Esophagus squamous epithelium (tissue), 5 donors: ENCODE data around the gene BLTP2. TPM values are rescaled to one million over a fixed set of nuclear protein-coding genes. Genes with fewer than 3 reads are reported as not detected.
A peak's percentile ranks its signal among the peaks of the same experiment; 100 is the strongest.

Experiments
- DNase-seq: peaks from one replicate; lab custom pipeline; 2025; lab: John Stamatoyannopoulos, UW
- H3K27ac ChIP-seq, 4 donors: fragments of 200-600 bp; sonication (generic); one replicate each; pipeline ENCODE4 v1.5.1; 2016 to 2019; ENCODE audit warnings: mild to moderate bottlenecking in 1 of 4
- H3K27me3 ChIP-seq, 4 donors: fragments of 200-600 bp; sonication (generic); 1 replicate in 3 of 4; 2 replicates in 1 of 4; pipeline versions ENCODE4 v1.5.1 to v1.6.0; 2017 to 2021; ENCODE audit warnings: antibody characterized with exemption in 1 of 4
- H3K36me3 ChIP-seq, 3 donors: fragments of 200-600 bp; sonication (generic); one replicate each; pipeline ENCODE4 v1.5.1; 2016 to 2019
- H3K4me1 ChIP-seq, 3 donors: fragments of 200-600 bp; sonication (generic); one replicate each; pipeline ENCODE4 v1.5.1; 2017 to 2019
- H3K4me3 ChIP-seq, 4 donors: fragments of 200-600 bp; sonication (generic); 1 replicate in 3 of 4; 2 replicates in 1 of 4; pipeline ENCODE4 v1.5.1; 2016 to 2019; ENCODE audit warnings: mild to moderate bottlenecking in 2 of 4, moderate library complexity in 1 of 4
- H3K9me3 ChIP-seq, 3 donors: fragments of 200-600 bp; sonication (generic); one replicate each; pipeline ENCODE4 v1.5.1; 2016 to 2019
- POLR2A ChIP-seq, 4 donors: fragments of 450-650 bp; IDR thresholded peaks; one replicate each; pipeline ENCODE4 v1.6.1; 2017; ENCODE audit warnings: antibody characterized with exemption in 4 of 4, mild to moderate bottlenecking in 4 of 4, moderate library complexity in 3 of 4
- whole genome bisulfite sequencing, 2 donors: methylation state at CpG; one replicate each; pipeline ENCODE4 v1.1.5; 2018; 5-methylcytosine and 5-hydroxymethylcytosine counted together
- intact Hi-C: fragments of 100-400 bp; cut with DNase I; formaldehyde crosslinking; loops from one replicate; pipeline ENCODE4 v1.15.0; 2022
- total RNA-seq, 4 donors: library from RNA; depleted of rRNA; stranded (reverse); fragments of >200 nt; gene quantifications; one replicate each; pipeline ENCODE4 v1.1.0, GENCODE V29; 2016
- TF ChIP-seq, protein P1 (sequence below), 6 experiments: fragments of 450-650 bp in 4 of 6; fragments of 200-600 bp in 2 of 6; sonication (generic) in 2 of 6; IDR thresholded peaks; one replicate each; pipeline ENCODE4 v1.5.1; 2016 to 2019; ENCODE audit warnings: antibody characterized with exemption in 6 of 6, mild to moderate bottlenecking in 4 of 6, moderate library complexity in 4 of 6
- donor health status: DM: yes; HTN: yes; CAD: no.

BLTP2 gene
- total RNA-seq, 4 donors from 2014 or later, result 37.4 to 81.8 (median 75.5) TPM

DNA sequence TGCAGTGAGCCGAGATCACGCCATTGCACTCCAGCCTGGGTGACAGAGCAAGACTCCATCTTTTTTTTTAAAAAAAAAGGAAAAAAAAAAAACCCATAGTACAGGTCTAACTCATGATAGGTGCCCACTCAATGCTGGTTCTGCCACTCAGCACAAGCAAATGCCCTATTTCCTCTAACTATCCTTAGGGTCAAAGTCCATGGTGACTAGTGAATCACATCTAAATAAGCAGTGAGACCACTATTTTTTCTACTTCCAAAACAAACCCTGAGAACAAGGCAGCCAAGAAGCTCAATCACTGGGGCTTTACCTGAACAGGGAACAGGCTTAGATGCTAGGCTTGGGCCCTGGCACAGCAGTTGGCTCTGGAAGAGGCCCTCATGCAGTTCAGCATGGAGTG, 3.4 kb downstream of the BLTP2 start:
- no peaks in the 10 kb centered on the region for H3K9me3 ChIP-seq
- H3K27me3 ChIP-seq, result no peaks in the 10 kb centered on the region
- H3K36me3 ChIP-seq, result peaks cover 40 to 68% (median 56%) of the 10 kb centered on the region in 3 donors
- intact Hi-C loops, result no loop called here
- TF ChIP-seq POLR2A (IDR thresholded peaks at IDR 0.05), result no peak
- TF ChIP-seq, protein P1, sequence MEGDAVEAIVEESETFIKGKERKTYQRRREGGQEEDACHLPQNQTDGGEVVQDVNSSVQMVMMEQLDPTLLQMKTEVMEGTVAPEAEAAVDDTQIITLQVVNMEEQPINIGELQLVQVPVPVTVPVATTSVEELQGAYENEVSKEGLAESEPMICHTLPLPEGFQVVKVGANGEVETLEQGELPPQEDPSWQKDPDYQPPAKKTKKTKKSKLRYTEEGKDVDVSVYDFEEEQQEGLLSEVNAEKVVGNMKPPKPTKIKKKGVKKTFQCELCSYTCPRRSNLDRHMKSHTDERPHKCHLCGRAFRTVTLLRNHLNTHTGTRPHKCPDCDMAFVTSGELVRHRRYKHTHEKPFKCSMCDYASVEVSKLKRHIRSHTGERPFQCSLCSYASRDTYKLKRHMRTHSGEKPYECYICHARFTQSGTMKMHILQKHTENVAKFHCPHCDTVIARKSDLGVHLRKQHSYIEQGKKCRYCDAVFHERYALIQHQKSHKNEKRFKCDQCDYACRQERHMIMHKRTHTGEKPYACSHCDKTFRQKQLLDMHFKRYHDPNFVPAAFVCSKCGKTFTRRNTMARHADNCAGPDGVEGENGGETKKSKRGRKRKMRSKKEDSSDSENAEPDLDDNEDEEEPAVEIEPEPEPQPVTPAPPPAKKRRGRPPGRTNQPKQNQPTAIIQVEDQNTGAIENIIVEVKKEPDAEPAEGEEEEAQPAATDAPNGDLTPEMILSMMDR (IDR thresholded peaks at IDR 0.05), result no peak
- peaks cover 17 to 33% (median 26%) of the 10 kb centered on the region in 3 donors for H3K4me1 ChIP-seq
- 100% methylated on average over 2 of the region's 2 CpGs for WGBS, 2 donors
- H3K4me3 ChIP-seq, result no peak overlapping the region
- no peak for DNase-seq
- no peak overlapping the region for H3K27ac ChIP-seq

GRCh38 chr17:28635506-28635905, 9.5 kb downstream of the BLTP2 start:
- H3K36me3 ChIP-seq, result peaks cover 61 to 100% (median 87%) of the 10 kb centered on the region in 3 donors
- no peak overlapping the region for H3K4me3 ChIP-seq
- peaks cover 0 to 26% (median 6%) of the 10 kb centered on the region in 3 donors for H3K4me1 ChIP-seq
- TF ChIP-seq, protein P1 (IDR thresholded peaks at IDR 0.05), result no peak
- TF ChIP-seq POLR2A (IDR thresholded peaks at IDR 0.05), result no peak
- H3K9me3 ChIP-seq, result no peaks in the 10 kb centered on the region
- no peaks in the 10 kb centered on the region for H3K27me3 ChIP-seq
- intact Hi-C loops, result no loop called here
- WGBS, 2 donors, result 100% methylated on average over 1 of the region's 1 CpG; no CpG with 5 or more reads in 1 of the 2 donors
- no peak for DNase-seq
- H3K27ac ChIP-seq, result peak overlapping the region in 1 of 4 donors; percentile 29

DNA sequence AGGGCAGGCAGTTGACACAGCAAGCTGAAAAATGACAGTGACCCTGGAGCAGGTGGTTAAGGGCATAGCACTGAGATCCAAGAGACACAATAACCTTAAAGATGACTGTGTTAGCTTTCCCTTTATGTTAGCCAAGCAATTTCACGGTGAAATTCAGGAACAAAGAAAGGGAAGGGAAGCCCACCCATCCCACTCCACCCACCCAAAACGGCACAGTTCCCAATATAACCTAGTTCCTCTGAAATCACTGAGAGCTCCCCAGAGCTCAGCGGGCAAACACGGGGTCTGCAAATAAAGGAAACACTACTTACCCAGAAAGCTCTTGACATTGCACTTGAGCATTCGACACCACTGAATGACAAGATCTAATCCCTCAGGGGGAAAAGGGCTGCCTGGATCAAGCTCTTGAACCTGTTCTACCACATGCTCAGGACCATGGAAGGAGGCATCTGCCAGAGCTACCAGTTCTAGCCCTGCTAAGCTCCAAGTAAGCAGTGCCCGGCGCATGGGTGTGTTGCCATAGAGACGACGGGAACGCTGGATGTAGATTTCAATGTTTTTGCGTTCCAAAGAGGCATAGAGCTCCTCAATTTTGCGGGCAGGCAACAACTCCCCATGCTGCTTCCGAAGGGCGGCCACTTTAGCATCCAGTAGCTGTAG, 10.6 kb downstream of the BLTP2 start:
- peaks cover 0 to 26% (median 6%) of the 10 kb centered on the region in 3 donors for H3K4me1 ChIP-seq
- TF ChIP-seq, protein P1 (IDR thresholded peaks at IDR 0.05), result no peak
- TF ChIP-seq POLR2A (IDR thresholded peaks at IDR 0.05), result no peak
- no peak overlapping the region for H3K27ac ChIP-seq
- no peaks in the 10 kb centered on the region for H3K27me3 ChIP-seq
- intact Hi-C loops, result no loop called here
- WGBS, 2 donors, result 77 to 82% methylated on average over 12 of the region's 14 CpGs
- no peak overlapping the region for H3K4me3 ChIP-seq
- no peak for DNase-seq
- H3K9me3 ChIP-seq, result no peaks in the 10 kb centered on the region
- peaks cover 58 to 100% (median 85%) of the 10 kb centered on the region in 3 donors for H3K36me3 ChIP-seq

GRCh38 chr17:28626818-28627217, 18.1 kb downstream of the BLTP2 start:
- intact Hi-C loops, result no loop called here
- Histone ChIP-seq H3K4me3 (no peak overlapping the region), H3K4me1 (no peaks in the 10 kb centered on the region), H3K27me3 (no peaks in the 10 kb centered on the region), H3K9me3 (no peaks in the 10 kb centered on the region), H3K27ac (no peak overlapping the region), H3K36me3 (peaks cover 26 to 100% (median 48%) of the 10 kb centered on the region in 3 donors)
- 89 to 95% methylated on average over 4 of the region's 4 CpGs for WGBS, 2 donors
- DNase-seq, result no peak
- TF ChIP-seq POLR2A (IDR thresholded peaks at IDR 0.05), result no peak
- TF ChIP-seq, protein P1 (IDR thresholded peaks at IDR 0.05), result no peak

- Histone ChIP-seq H3K4me1 (no peaks in the 10 kb centered on the region), H3K27ac (no peak overlapping the region), H3K27me3 (no peaks in the 10 kb centered on the region), H3K4me3 (no peak overlapping the region), H3K9me3 (no peaks in the 10 kb centered on the region), H3K36me3 (peaks cover 23 to 100% (median 52%) of the 10 kb centered on the region in 3 donors)
- DNase-seq, result no peak
- TF ChIP-seq POLR2A (IDR thresholded peaks at IDR 0.05), result no peak
- TF ChIP-seq, protein P1 (IDR thresholded peaks at IDR 0.05), result no peak
- WGBS, 2 donors, result 84 to 89% methylated on average over 2 of the region's 2 CpGs
- intact Hi-C loops, result no loop called here
Observed at GRCh38 chr17:28624148-28624547, 20.8 kb downstream of the BLTP2 start.
